ENCODE results near the gene PGC.

DNA sequence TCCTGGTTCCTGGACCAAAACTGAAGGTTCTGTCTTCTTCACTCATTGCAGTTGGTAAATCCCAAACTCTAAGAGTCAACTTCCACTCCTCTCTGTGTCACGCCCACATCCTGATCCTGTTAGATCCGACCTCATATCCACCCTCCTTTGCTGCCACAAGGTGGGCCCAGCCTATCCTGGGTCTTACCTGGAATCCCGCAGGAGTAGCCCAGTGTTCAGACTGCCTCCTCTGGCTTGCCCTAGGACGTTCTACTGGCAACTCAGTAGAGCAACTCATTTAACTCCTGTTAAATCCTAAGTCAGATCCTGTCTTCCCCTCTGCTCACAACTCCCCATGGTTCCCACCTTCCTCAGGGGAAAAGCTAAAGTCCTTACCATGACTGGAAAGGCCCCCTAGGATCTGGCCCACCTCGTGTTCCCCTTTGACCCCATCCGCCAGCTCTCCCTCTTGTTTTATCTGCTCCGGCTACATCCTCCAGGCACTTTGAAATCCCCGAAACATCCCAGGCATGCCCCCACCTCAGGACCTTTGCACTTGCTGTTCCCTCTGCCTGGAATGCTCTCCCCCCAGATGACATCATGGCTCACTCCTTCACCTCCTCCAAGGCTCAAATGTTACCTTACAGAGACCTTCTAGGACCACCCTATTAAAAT, 55.6 kb downstream of the PGC start:
- TF ChIP-seq CTCF (IDR thresholded peaks at IDR 0.05) (no peak), POLR2A (IDR thresholded peaks at IDR 0.05) (no peak), POLR2AphosphoS5 (IDR thresholded peaks at IDR 0.05) (no peak)
